Measurements from ENCODE around the gene URM1. TPM values are rescaled to one million over a fixed set of nuclear protein-coding genes. Genes with fewer than 3 reads are reported as not detected.

Gene URM1
- total RNA-seq, 1 experiment from 2014 or later, result 46.6 TPM

DNA sequence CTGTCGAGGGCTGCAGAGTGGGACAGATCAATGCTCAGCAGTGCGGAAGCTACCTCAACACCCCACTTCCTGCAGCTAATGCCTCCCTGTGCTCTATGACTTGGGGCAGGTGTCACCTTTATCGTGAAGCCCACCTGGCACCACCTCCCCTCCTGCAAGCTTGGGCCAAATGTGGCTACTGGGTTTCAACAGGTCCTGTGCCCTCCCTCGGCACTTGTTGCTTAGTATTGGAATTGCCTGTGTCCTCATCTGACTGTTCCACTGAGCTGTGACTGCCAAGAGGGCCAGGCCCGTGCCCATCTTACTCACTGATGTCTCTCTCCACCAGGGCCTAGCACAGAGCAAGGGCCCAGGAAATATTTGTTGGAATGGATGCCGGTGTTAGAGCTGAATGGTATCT is 21.4 kb upstream of the URM1 start:
- Histone ChIP-seq H2AK5ac (ENCODE audit: insufficient read length, low read length) (no peak overlapping the region), H4K8ac (replicated peaks; ENCODE audit: insufficient read length, low read depth, low read length) (no peak overlapping the region), H2BK120ac (ENCODE audit: low read depth, low read length, poor library complexity, severe bottlenecking) (no peak overlapping the region), H3K4me2 (ENCODE audit: insufficient read depth, insufficient read length, low read length) (no peak overlapping the region), H3K9me3 (ENCODE audit: control insufficient read depth, low read depth, low read length) (no peaks in the 10 kb centered on the region), H3K14ac (ENCODE audit: insufficient read depth, low read length) (no peak overlapping the region), H4K5ac (ENCODE audit: insufficient read length, low read depth, low read length) (no peak overlapping the region), H4K91ac (ENCODE audit: insufficient read length, low read depth, low read length) (no peak overlapping the region), H2BK15ac (ENCODE audit: low read depth, low read length) (no peak overlapping the region), H3K27ac (ENCODE audit: insufficient read length, low read depth, low read length) (no peak overlapping the region), H3K23ac (ENCODE audit: insufficient read length, low read depth, low read length) (no peak overlapping the region), H2BK5ac (ENCODE audit: insufficient read length, low read length) (no peak overlapping the region), H2AFZ (ENCODE audit: low read length) (no peak overlapping the region), H3K27me3 (ENCODE audit: insufficient read depth, low read length) (no peaks in the 10 kb centered on the region), H3K4me1 (ENCODE audit: insufficient read depth, low read length) (no peaks in the 10 kb centered on the region), H3K79me2 (ENCODE audit: insufficient read depth, low read length) (no peaks in the 10 kb centered on the region), H3K18ac (ENCODE audit: insufficient read length, low read depth, low read length) (no peak overlapping the region), H3K9ac (ENCODE audit: extremely low read depth, insufficient read length, low read length) (no peak overlapping the region), H4K20me1 (ENCODE audit: control insufficient read depth, insufficient read depth, insufficient read length) (no peaks in the 10 kb centered on the region), H3T11ph (ENCODE audit: low read length) (no peak overlapping the region), H3K23me2 (ENCODE audit: insufficient read length, low read depth, low read length, poor library complexity, severe bottlenecking) (no peaks in the 10 kb centered on the region), H3K56ac (ENCODE audit: insufficient read length, low read depth, low read length) (no peak overlapping the region), H2BK12ac (ENCODE audit: insufficient read length, low read depth, low read length) (no peak overlapping the region), H3K79me1 (ENCODE audit: insufficient read depth, low read depth, low read length, poor library complexity, severe bottlenecking) (no peaks in the 10 kb centered on the region), H2BK20ac (ENCODE audit: low read depth, low read length, poor library complexity, severe bottlenecking) (no peak overlapping the region), H3K4ac (ENCODE audit: low read depth, low read length) (no peak overlapping the region)
- Mint-ChIP-seq H3K27me3 (ENCODE audit: low read depth) (no peaks in the 10 kb centered on the region), H3K27ac (no peak overlapping the region; a peak in 2 of 7 replicates), H3K9me3 (no peaks in the 10 kb centered on the region), H3K36me3 (ENCODE audit: insufficient read depth in 1 of 3, low read depth in 3 of 3) (peaks cover 4 to 36% (median 17%) of the 10 kb centered on the region in 3 experiments; a peak in 5 of 7 replicates), H3K4me1 (no peaks in the 10 kb centered on the region), H3K4me3 (no peak overlapping the region; a peak in 1 of 5 replicates)
- TF ChIP-seq, protein P1, sequence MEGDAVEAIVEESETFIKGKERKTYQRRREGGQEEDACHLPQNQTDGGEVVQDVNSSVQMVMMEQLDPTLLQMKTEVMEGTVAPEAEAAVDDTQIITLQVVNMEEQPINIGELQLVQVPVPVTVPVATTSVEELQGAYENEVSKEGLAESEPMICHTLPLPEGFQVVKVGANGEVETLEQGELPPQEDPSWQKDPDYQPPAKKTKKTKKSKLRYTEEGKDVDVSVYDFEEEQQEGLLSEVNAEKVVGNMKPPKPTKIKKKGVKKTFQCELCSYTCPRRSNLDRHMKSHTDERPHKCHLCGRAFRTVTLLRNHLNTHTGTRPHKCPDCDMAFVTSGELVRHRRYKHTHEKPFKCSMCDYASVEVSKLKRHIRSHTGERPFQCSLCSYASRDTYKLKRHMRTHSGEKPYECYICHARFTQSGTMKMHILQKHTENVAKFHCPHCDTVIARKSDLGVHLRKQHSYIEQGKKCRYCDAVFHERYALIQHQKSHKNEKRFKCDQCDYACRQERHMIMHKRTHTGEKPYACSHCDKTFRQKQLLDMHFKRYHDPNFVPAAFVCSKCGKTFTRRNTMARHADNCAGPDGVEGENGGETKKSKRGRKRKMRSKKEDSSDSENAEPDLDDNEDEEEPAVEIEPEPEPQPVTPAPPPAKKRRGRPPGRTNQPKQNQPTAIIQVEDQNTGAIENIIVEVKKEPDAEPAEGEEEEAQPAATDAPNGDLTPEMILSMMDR (conservative IDR thresholded peaks at IDR 0.05), result no peak
- no peak for DNase-seq
- WGBS (ENCODE audit: extremely low coverage, insufficient read length, low lambda C conversion rate), result no CpG with 5 or more reads among the region's 6 CpGs

Data from H9 (cell line).